ENCODE data around the gene AADACL2. TPM values are rescaled to one million over a fixed set of nuclear protein-coding genes. Genes with fewer than 3 reads are reported as not detected.
"Not testable (repeated sequence)": the region's sequence is repeated elsewhere in the genome, so short reads cannot be mapped to it uniquely, and the experiment has no call there.

The AADACL2 gene
- total RNA-seq, 4 donors from 2014 or later, result 0.21 TPM; not detected in 3

DNA sequence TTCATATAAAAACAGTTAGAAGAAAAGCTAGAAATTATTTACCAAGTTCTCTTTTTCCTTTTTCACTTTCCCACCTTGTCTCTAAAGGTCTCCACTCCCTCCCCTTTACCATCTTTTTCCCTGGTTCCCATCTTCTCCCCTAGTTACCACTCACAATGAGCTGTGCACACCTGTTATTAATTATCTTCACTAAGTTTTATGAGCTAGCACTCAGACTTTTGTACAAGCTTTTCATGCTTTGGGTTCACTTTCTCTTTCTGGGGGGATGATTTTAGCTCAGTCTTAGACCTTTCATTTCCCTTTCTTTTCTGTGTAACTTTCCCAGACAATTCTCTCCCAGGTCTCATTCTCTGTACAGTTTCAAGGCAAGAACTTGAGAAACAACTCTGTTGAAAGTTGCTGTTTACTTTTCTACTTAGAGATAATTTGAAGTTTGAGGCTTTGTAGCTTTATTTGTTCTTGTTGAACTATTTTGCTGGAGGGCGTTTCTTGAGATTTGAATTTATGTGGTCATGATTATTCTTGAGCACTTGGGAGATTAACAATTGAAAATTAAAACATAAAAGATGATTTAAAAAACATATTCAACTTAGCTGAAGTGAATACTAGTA lies 56.2 kb downstream of the AADACL2 start:
- no peaks in the 10 kb centered on the region for H3K27me3 ChIP-seq
- DNase-seq, result no peak

DNA sequence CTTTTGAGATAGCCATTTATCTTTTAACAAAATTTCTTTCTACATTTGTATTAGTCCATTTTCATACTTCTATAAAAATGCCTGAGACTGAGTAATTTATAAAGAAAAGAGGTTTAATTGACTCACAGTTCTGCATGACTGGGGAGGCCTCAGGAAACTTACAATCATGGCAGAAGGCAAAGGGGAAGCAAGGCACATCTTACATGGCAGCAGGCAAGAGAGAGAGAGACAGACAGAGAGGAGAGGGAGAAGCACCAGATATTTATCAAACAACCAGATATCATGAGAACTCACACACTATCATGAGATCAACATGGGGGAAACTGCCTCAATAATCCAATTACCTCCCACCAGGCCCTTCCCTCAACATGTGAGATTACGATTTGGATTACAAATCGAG lies 57.0 kb downstream of the AADACL2 start:
- H3K4me1 ChIP-seq; H3K36me3 ChIP-seq; DNase-seq; H3K4me3 ChIP-seq; H3K27me3 ChIP-seq; intact Hi-C loops (cut with DNase I; ENCODE audit: low total_unique reads); H3K27ac ChIP-seq; H3K9me3 ChIP-seq: not testable (repeated sequence)

More for the DNA sequence above, 56.2 kb downstream of the AADACL2 start:
- no peaks in the 10 kb centered on the region for H3K36me3 ChIP-seq
- no peak overlapping the region for H3K4me3 ChIP-seq
- no peaks in the 10 kb centered on the region for H3K9me3 ChIP-seq
- H3K4me1 ChIP-seq, result no peaks in the 10 kb centered on the region
- intact Hi-C loops (cut with DNase I; ENCODE audit: low total_unique reads), result no loop called here
- TF ChIP-seq, protein P1, sequence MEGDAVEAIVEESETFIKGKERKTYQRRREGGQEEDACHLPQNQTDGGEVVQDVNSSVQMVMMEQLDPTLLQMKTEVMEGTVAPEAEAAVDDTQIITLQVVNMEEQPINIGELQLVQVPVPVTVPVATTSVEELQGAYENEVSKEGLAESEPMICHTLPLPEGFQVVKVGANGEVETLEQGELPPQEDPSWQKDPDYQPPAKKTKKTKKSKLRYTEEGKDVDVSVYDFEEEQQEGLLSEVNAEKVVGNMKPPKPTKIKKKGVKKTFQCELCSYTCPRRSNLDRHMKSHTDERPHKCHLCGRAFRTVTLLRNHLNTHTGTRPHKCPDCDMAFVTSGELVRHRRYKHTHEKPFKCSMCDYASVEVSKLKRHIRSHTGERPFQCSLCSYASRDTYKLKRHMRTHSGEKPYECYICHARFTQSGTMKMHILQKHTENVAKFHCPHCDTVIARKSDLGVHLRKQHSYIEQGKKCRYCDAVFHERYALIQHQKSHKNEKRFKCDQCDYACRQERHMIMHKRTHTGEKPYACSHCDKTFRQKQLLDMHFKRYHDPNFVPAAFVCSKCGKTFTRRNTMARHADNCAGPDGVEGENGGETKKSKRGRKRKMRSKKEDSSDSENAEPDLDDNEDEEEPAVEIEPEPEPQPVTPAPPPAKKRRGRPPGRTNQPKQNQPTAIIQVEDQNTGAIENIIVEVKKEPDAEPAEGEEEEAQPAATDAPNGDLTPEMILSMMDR (IDR thresholded peaks at IDR 0.05), result no peak
- TF ChIP-seq POLR2A (IDR thresholded peaks at IDR 0.05), result no peak
- H3K27ac ChIP-seq, result no peak overlapping the region

DNA sequence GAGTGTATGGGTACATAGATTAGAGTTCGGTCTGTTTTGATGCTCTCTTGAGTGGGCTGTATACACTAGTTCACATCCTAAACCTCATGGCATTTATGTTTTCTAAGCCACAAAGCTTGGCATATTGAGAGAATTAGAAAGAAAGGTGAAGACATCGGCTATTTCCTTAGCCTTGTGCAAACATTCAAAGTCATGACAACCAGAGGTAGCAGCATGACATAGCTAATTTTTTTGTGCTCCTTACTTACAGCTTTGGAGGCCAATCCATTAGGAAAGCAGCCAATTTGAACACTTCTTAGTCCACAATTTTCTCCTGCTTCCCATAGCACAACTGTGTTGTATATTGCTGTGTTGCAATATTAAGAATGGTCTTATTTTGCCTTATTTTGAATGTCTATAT lies 58.7 kb downstream of the AADACL2 start:
- no peak overlapping the region for H3K27ac ChIP-seq
- intact Hi-C loops (cut with DNase I; ENCODE audit: low total_unique reads), result no loop called here
- TF ChIP-seq, protein P1 (IDR thresholded peaks at IDR 0.05), result no peak
- TF ChIP-seq POLR2A (IDR thresholded peaks at IDR 0.05), result no peak

DNA sequence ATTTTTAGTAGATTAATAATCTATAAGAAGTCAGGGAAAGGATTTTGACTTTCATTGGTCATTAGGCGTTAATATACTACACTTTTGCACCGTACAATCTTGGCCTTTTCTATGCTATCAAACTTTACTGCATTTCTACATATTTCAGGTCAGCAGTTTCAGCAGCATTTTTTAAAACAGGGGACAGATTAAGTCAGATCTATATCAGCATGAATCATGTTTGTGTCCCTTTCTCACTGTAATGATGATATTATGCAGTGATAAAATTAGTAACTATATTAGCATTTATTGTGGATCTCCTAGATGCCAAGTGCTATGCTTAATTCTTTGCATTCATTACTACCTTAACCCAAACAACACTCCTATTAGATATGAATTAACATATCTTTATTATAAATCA lies 59.9 kb downstream of the AADACL2 start:
- TF ChIP-seq, protein P1 (IDR thresholded peaks at IDR 0.05), result no peak
- TF ChIP-seq POLR2A (IDR thresholded peaks at IDR 0.05), result no peak
- Histone ChIP-seq H3K4me3 (no peak overlapping the region), H3K36me3 (no peaks in the 10 kb centered on the region), H3K27ac (no peak overlapping the region), H3K27me3 (no peaks in the 10 kb centered on the region), H3K4me1 (no peaks in the 10 kb centered on the region), H3K9me3 (no peaks in the 10 kb centered on the region)
- DNase-seq, result no peak
- intact Hi-C loops (cut with DNase I; ENCODE audit: low total_unique reads), result no loop called here

More for the DNA sequence above, 58.7 kb downstream of the AADACL2 start:
- H3K27me3 ChIP-seq, result no peaks in the 10 kb centered on the region
- H3K9me3 ChIP-seq, result no peaks in the 10 kb centered on the region
- DNase-seq, result no peak
- H3K4me3 ChIP-seq, result no peak overlapping the region
- H3K4me1 ChIP-seq, result no peaks in the 10 kb centered on the region
- H3K36me3 ChIP-seq, result no peaks in the 10 kb centered on the region

DNA sequence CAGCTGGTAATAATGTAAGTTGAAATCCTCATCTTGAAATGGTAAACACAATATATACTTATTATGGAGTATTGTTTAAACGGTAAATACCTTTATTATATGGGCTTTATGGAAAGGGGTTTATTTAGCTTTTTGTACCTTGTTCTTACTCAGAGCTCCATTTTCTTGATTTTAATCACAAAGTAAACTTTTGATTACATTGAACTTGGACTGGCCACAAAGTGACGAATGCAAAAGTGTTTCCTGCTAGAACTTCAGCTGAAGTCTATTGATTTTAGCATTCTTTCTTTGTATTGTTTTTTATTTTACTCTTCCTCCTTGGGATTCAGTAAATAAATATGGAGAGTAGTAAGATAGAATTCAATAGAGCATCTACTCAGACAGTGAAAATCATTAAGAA lies 60.4 kb downstream of the AADACL2 start:
- no peak overlapping the region for H3K27ac ChIP-seq
- H3K4me3 ChIP-seq, result no peak overlapping the region
- no peaks in the 10 kb centered on the region for H3K9me3 ChIP-seq
- no peak for TF ChIP-seq POLR2A (IDR thresholded peaks at IDR 0.05)
- TF ChIP-seq, protein P1 (IDR thresholded peaks at IDR 0.05), result no peak
- H3K36me3 ChIP-seq, result no peaks in the 10 kb centered on the region
- intact Hi-C loops (cut with DNase I; ENCODE audit: low total_unique reads), result no loop called here
- DNase-seq, result no peak
- no peaks in the 10 kb centered on the region for H3K27me3 ChIP-seq
- no peaks in the 10 kb centered on the region for H3K4me1 ChIP-seq

DNA sequence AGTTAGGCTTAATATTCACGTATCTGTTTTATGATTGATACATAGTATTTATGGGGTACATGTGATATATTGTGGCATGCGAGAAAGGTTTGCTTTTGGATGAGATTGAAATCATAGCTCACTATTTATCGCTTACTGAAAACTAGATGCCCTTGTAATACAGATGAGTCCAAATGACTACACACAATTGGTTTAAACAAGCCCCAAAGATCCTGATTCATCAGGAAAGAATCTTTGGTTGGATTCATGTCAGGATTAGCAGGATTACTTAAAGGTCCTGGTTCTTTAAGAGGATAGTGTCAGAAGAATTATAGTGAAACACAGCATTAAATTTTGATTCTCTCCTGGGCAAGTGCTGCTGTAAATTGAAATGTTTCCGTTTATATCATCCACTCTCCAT lies 61.5 kb downstream of the AADACL2 start:
- no peaks in the 10 kb centered on the region for H3K9me3 ChIP-seq
- no peak overlapping the region for H3K4me3 ChIP-seq
- no peak for DNase-seq
- intact Hi-C loops (cut with DNase I; ENCODE audit: low total_unique reads), result no loop called here
- no peak overlapping the region for H3K27ac ChIP-seq
- no peaks in the 10 kb centered on the region for H3K4me1 ChIP-seq
- no peak for TF ChIP-seq POLR2A (IDR thresholded peaks at IDR 0.05)
- TF ChIP-seq, protein P1 (IDR thresholded peaks at IDR 0.05), result no peak
- no peaks in the 10 kb centered on the region for H3K27me3 ChIP-seq
- no peaks in the 10 kb centered on the region for H3K36me3 ChIP-seq

Measured in uterus (tissue), 4 donors.